ENCODE results near the gene POU4F3.

The POU4F3 gene

DNA sequence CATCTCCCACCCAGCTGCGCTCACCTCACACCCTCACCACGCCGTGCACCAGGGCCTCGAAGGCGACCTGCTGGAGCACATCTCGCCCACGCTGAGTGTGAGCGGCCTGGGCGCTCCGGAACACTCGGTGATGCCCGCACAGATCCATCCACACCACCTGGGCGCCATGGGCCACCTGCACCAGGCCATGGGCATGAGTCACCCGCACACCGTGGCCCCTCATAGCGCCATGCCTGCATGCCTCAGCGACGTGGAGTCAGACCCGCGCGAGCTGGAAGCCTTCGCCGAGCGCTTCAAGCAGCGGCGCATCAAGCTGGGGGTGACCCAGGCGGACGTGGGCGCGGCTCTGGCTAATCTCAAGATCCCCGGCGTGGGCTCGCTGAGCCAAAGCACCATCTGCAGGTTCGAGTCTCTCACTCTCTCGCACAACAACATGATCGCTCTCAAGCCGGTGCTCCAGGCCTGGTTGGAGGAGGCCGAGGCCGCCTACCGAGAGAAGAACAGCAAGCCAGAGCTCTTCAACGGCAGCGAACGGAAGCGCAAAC lies 1.1 kb downstream of the POU4F3 start:
- DNase-seq (ENCODE audit: low spot score), result no peak

DNA sequence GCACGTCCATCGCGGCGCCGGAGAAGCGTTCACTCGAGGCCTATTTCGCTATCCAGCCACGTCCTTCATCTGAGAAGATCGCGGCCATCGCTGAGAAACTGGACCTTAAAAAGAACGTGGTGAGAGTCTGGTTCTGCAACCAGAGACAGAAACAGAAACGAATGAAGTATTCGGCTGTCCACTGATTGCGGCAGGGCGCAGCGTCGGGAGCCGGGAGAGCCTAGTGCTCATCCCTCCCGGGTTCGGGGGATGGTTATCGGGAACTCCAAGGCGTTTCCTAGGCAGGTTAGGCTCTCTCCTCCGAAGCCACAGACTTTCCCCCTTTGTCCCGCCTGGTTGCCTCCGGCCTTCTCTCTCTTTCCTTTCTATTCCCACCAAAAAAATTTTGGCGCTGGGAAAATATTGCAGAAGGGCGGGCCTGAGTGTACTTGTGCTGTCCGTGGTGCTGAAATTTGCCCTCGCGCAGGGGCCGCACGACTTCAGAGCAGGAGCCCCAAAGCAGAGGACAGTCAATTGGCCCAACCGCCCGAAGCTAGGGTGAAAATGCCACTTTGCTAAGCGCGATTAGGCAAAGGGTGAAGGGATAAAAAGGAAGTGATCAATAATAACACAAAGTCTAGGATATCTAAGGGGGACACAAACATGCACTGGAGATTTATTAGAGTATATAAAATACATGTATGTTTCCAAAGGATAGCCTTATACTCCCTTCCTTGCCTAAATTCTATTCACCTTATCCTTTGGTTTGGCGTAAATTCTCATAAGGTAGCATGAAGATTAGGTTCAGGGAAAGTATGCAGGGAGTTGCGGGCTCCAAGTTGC lies 1.8 kb downstream of the POU4F3 start:
- DNase-seq (ENCODE audit: low spot score), result no peak

DNA sequence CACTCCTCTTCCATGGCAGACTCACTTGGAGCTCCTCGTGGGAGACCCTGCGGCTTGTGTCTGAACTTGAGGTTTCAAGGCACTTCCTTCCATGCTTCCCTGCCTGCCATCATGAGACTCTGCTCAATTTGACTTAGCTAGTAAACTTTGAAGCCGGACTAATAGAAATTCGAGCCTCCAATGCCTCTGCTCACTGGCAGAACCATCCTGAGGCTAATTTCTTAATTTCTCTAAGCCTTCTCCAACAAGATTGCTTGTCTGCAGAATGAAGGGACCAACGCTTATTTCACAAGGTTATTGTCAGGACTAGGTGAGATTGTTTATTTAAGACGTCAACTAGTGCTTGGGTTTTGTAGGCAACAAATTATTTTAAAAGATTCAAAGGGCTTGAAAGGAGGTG lies 3.2 kb downstream of the POU4F3 start:
- DNase-seq (ENCODE audit: low spot score), result no peak

DNA sequence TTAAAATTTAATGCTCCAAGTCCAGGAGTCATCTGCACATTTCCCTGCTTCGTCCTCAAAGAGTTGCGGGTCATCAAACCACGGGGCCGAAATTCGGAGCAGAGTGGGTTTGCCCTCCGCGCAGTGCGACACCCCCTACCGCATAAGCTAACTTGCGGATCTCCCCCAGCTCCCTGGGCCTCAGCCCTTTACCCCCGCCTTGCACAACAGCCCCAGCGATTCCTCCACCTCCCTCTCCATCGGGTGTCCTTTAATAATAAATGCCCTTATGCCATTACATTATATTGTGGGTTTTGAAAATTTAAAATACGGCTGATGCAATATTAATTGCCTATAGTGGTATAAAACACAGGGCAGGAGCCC lies 3.9 kb downstream of the POU4F3 start:
- no peak for DNase-seq (ENCODE audit: low spot score)

DNA sequence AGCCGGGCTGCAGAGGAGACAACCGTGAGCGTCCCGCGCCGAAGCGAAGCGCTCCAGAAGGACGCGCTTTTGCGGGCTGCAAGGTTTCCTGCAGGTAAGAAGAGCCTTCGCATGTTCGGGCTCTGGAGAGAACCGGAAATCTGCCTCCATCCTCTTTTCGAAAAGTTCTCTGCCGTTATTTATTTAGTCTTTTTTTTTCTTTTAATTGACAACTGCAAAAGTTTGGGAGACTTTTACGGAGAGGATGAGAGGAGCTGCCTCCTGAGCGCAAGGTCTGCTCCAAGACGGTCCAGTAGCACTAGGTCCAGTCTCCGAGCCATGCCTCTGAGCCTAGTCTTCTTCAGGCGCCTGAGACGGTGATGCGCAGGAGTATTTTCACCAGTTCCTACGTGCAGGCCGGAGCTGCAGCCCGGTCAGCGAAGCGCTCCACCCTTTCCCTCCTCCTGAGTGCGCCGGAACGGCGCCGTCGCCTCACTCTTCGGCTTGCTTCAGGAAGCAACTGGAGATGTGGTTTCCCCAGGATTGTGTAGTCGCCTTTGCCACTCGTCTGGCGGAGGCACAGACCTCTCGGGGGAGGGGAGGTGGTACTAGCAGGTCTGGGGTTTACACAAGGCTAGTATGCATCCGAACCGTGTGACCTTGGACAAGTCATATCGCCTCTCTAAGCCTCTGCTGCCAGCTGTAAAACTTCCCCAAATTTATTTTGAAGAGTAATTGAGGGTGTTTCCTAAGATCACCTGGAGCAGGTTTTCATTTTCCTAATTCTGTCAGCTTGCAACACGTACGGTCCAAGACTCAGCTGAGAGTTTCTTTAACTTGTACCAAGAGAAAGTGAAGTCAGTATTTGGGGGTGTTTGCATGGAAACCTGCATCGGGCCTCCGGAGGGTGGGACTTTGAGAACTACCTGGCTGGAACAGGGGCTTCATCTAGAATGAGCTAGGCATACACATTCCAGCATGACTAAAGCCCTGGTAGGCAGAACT lies 4.5 kb downstream of the POU4F3 start:
- no peak for DNase-seq (ENCODE audit: low spot score)

DNA sequence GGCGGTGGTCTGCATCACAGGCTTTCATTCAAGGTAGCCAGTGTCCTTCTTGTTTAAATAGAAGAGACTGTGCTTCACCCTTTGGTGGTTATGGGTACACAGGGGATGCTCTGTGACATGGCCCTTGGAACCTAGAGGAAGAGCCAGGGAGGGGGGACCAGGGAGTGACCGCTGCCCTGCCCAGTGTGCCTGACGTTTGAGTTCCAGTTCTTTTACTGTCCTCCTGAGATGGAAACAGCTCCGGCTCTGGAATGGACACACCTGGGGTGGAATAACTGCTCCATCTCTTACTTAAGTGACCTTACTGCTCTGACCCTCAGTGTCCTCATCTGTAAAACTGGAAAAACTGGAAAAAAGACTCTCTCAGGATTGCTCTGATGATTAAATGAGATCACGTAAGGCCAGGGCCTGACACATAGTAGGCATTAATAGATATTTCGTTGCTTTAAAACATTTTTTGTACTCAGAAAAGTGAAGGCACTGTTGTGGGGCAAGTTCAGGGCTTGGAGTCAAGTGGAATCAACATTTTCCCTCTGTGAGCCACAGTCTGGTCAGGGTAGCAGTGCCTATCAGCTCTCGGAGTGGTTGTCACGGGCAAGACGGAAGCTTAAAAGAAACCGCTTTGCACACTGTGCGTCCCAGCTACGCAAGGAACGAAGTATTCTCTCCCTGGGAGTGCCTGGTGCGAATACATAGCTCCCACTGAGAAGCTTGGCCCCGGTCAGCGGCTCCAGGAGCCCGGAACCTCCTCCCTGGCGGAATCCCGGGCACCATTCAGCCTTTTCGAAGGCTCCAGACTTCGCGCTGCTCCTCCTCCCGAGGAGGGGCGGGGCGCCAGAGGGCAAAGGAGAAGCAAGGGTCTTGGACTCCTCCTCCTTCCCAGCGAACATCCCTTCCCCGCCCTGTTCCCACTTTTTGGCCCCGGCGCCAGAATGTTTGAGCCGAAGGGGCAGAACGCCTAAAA lies 5.8 kb downstream of the POU4F3 start:
- DNase-seq (ENCODE audit: low spot score), result no peak

DNA sequence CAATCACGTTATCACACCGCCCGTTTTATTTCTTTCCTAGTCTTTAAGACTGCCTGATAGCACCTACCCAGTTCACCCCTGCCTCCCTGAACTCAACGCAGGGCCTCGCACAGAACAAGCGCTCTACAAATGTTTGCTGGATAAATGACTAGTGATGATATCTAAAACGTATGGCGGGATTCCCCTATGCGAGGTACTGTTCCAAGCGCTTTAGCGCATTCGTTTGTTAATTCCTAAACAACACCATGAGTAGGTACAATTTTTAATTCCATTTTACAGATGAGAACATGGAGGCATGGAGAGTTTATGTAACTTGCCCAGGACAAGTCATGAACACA lies 6.6 kb downstream of the POU4F3 start:
- DNase-seq (ENCODE audit: low spot score), result no peak

DNA sequence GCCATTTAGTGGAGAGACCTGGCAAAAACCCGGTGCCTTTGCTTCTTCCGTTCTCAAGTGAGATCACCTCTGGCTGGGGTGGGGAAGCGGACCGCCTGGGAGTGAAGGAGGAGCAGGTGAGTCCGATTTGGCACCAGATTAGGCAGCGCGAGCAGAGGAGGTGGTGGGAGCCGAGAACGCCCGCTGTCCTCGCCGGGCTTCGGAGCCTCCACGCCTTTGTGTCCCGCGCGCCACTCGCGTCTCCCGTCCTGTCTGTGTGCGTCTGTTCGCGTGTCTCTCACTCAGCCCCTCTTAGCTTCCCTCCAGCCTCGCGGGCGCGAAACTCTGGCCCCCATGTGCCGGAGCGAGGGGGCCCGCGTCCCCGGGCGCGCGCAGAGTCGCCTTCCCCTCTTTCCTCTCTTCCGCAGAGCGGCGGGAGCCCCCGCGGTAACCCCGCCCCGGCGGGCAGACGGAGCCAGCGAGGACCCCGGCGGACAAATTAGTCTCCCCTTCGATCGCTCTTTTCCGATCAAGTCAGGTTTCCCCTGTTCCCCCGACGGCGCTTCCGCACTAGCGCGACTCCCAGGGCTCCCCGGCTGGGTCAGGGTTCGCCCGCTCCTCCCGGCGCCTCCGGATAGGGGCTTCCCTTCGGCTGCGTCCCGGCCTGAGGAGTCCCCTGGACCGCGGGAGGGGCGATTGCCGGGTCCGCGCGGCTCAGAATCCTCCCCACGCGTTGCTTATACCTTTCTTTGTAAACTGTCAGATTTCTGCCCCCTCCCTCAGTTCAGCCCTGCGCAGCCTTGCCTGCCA lies 7.1 kb downstream of the POU4F3 start:
- no peak for DNase-seq (ENCODE audit: low spot score)

DNA sequence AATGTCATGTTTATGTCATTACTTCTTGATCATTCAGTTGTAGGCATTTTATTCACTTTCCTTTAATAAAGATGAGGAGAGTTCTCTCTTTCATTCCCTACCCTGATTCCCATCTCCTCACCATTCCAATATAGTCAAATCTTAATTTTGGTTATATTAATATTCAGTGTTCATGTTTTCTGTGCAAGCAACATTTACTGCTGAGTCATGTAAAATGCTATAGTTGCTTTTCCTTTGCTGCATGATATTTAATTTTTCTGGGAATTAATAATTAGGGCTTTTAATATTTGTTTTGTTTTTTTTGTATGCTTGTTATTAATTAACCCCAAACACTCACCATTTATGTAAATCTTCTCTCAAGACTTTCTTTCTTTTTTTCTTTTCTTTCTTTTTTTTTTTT lies 18.5 kb downstream of the POU4F3 start:
- DNase-seq (ENCODE audit: low spot score), result no peak

DNA sequence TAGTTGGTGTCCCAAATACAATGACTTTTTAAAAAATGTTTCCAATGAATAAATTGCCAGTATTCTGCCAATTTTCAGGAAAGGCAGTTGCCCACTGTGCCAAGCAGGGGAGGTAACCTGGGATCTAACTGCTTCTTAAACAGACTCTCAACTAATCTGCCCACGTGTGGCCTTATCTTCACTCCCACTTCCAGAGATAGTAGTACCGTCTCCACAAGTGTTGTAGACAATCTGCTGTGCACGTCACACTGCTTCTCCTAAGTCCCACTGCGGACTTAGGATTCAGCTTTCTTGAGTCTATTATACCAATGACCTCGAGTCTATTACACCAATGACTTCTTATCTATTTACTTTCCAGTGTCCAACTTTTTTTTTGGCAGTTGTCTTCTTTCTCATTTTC lies 21.2 kb downstream of the POU4F3 start:
- no peak for DNase-seq (ENCODE audit: low spot score)

DNA sequence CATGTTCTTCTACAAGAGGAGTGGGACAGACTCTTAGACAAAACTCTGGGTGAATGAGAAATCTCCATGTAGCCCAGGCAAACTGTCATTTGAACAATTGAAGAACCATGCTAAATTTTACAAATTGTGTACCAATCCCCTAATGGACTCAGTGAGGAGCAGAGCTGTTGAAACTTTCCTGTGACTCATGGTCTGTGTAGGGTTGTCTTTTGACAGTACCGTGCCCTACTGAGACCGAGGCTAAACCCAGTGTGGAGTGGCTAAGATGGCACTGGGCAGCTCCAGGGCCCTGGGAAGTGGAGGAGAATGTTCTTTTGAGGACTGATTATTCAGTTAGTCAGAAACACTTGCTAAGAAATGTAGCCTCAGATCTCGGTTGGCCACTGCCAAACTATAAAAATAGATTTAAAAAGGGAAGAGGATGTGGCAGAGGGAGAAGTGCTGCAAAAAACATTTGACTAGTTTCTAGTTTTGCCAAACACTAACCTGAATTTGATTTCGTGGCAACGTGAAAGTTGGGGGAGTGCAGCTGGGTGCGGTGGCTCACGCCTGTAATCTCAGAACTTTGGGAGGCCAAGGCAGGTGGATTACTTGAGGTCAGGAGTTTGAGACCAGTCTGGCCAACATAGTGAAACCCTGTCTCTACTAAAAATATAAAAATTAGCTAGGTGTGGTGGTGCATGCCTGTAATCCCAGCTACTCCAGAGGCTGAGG lies 24.7 kb downstream of the POU4F3 start:
- DNase-seq (ENCODE audit: low spot score), result no peak

DNA sequence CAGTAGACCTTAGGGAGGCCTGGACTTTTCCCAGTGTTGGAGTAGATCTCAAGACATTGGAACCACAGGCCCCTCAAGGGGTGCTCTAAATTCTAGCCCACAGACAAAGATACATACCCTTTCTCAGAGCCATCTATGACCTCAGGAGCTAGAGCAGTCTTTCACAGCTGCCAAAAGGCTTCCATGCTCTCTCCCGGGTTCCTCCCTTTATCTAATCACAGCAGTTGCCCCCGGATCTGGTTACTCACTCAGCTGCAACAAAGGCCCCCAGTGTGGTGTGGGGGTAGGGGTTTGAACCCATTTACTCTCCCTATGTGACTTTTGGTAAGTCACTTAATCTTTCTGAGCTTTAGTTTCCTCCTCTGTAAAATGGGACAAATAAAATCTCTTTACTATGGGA lies 27.0 kb downstream of the POU4F3 start:
- no peak for DNase-seq (ENCODE audit: low spot score)

DNA sequence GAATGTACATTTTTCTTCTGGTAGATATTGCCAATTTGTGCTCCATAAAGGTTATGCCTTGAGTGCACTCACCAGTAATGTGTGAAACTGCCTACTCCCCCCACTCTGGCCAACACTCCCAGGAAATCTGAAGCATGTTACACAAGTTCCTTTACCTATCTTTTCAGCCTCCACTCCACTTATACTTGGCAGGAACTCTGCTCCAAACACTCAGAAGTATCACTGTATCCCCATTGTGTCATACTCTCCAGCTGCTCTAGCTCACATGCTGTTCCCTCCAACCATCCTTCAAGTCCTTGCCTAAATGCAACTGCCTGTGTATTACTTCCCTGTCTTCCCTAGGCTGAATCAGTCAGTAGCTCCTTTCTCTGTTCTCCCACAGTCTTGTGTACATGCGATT lies 28.3 kb downstream of the POU4F3 start:
- no peak for DNase-seq (ENCODE audit: low spot score)

DNA sequence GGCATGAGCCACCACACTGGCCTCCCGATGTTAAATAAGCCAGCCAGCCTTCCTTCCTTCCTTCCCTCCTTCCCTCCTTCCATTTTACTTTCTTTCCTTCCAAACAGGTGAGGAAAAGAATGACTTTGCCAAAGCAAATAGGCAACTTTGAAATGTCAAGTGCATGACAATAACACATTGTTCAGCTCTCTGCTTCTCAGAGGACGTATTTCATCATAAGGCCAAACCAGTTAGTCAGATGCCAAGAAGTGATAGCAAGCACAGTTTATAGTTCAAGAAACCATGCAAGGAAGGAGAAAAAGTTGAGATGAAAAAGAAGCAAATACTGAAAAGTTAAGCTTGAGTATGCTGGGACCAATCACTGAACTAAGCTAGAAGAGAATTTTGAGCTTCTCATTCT lies 29.5 kb downstream of the POU4F3 start:
- DNase-seq (ENCODE audit: low spot score), result no peak

DNA sequence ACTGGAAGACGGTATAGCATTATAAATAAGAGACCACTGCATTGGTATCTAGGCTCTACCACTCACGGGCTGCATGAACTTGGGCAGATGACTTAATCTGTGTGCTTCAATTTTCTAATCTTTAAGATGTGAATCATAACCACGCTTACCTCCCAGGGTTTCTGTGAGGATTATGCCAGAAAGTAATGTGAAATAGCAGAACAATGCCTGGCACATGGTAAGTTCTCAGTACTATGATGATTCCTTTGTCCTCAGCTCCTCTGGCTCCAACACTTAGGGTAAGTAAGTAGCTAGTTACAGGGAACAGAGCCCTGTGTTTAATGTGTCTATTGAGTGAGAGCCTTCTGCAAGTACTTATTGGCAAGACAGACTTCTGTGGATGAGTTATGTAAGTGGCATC lies 31.1 kb downstream of the POU4F3 start:
- no peak for DNase-seq (ENCODE audit: low spot score)

DNA sequence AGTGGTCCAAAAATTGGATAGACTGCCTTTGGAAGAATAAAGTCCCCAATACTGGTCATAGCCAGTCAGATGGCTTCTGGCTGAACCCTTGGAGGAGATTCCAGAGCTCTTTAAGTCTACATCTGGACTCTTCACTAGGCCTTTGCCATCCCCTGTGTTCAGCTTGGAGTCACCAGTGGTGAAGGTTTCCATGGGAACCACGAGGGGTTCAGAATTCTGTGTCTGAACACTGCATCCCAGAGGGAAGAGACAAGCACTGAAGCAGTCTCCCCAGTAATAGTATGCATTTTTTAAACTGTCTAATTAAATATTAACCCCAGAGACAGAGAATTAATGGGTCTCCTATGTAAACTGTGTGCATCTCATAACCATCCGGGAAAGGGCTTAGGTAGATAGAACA lies 38.2 kb downstream of the POU4F3 start:
- DNase-seq (ENCODE audit: low spot score), result no peak

DNA sequence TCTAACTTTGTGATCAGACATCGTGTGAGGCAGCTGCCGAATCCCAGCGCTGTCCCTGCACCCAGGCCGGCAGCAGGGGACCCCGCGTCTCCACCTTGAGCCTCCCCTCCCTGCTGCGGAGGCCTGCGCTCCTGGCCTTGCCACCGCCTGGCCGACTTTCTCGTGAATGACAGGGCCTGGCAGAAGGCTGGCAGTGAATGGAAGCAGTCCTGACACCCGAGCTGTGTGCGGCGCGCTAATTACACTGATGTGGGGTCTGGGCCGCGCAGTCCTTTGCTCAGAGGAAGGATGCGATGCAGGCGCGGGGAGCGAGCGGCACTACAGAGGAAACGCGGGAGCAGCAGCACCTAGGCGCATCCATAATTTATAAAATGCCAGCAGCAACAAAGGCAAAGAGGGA lies 40.3 kb downstream of the POU4F3 start:
- DNase-seq (ENCODE audit: low spot score), result no peak

DNA sequence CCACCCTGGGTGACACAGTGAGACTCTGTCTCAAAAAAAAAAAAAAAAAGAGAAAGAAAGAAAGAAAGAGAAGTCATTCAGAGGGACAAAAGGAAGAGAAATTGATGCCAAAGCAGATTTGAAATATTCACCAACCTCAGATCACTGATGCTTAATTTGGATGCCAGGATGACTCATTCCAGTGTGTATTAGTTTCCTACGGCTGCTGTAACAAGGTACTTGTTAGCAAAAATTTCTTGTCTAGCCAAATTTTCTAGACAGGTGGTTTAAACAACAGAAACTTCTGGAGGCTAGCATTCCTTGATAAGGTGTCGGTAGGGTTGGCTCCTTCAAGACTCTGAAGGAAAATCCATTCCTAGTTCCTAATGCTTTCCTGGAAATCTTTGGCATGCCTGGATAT lies 42.1 kb downstream of the POU4F3 start:
- no peak for DNase-seq (ENCODE audit: low spot score)

DNA sequence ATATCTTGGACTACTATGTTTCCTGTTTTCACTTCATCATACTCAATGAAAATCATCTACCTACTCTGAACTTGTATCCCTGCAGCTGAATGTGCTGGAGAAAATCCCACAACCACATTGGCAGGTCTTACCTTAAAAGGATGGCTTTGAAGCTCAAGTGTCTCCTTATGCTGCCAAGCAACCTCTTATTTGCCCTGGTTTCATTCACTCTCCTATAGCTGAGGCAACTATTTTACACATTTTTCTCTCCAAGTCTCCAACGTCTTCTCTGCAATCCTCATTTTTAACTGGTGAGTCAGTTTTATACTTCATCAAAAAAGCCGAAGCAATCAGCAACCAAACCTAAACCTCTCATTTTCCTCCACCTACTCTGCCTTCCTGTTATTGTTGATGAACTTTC lies 49.7 kb downstream of the POU4F3 start:
- DNase-seq (ENCODE audit: low spot score), result no peak

DNA sequence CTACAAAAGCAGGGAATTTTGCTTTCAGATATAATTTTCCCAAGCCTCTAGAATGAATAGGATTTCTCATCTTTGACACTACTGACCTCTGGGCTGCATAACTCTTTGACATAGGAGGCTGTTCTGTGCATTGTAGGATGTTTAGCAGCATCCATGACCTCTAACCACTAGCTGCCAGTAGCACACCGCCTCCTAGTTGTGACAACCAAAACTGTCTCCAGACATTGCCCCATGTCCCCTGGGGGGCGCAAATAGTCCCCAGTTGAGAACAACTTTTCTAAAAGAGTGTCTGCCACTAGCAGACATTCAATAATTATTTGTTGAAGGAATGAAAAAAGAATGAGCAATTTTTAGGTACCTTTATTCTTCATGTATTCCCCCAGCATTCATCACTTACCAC lies 51.8 kb downstream of the POU4F3 start:
- DNase-seq (ENCODE audit: low spot score), result no peak
